ENCODE data around the gene VPREB3. TPM values are rescaled to one million over a fixed set of nuclear protein-coding genes. Genes with fewer than 3 reads are reported as not detected.
"Not testable (repeated sequence)": the region's sequence is repeated elsewhere in the genome, so short reads cannot be mapped to it uniquely, and the experiment has no call there.

The VPREB3 gene
- total RNA-seq, 1 experiment from 2014 or later = not detected

GRCh38 chr22:23742505-23743264 lies 11.5 kb downstream of the VPREB3 start:
- DNase-seq (ENCODE audit: low spot score) = no peak

GRCh38 chr22:23737696-23738095 lies 16.5 kb downstream of the VPREB3 start:
- no peak for DNase-seq (ENCODE audit: low spot score)

- DNase-seq (ENCODE audit: low spot score) = not testable (repeated sequence)
Observed at GRCh38 chr22:23728108-23728507, 26.1 kb downstream of the VPREB3 start.

- no peak for DNase-seq (ENCODE audit: low spot score)
Observed at GRCh38 chr22:23722724-23723123, 31.5 kb downstream of the VPREB3 start.

- no peak for DNase-seq (ENCODE audit: low spot score)
Observed at GRCh38 chr22:23722160-23722559, 32.1 kb downstream of the VPREB3 start.

GRCh38 chr22:23720855-23721254 lies 33.4 kb downstream of the VPREB3 start:
- no peak for DNase-seq (ENCODE audit: low spot score)

GRCh38 chr22:23718371-23719165 lies 35.7 kb downstream of the VPREB3 start:
- no peak for DNase-seq (ENCODE audit: low spot score)

- DNase-seq (ENCODE audit: low spot score) = peak; percentile 68
Observed at GRCh38 chr22:23716811-23717801, 37.1 kb downstream of the VPREB3 start.

- no peak for DNase-seq (ENCODE audit: low spot score)
Observed at GRCh38 chr22:23715806-23716375, 38.3 kb downstream of the VPREB3 start.

GRCh38 chr22:23714596-23715578 lies 39.3 kb downstream of the VPREB3 start:
- no peak for DNase-seq (ENCODE audit: low spot score)

- DNase-seq (ENCODE audit: low spot score) = no peak
Observed at GRCh38 chr22:23713696-23714595, 40.3 kb downstream of the VPREB3 start.

- DNase-seq (ENCODE audit: low spot score) = no peak
Observed at GRCh38 chr22:23712256-23712655, 42.0 kb downstream of the VPREB3 start.

GRCh38 chr22:23709107-23709506 lies 45.1 kb downstream of the VPREB3 start:
- DNase-seq (ENCODE audit: low spot score) = no peak

- no peak for DNase-seq (ENCODE audit: low spot score)
Observed at GRCh38 chr22:23708270-23708669, 46.0 kb downstream of the VPREB3 start.

- DNase-seq (ENCODE audit: low spot score) = no peak
Observed at GRCh38 chr22:23705358-23705757, 48.9 kb downstream of the VPREB3 start.

- no peak for DNase-seq (ENCODE audit: low spot score)
Observed at GRCh38 chr22:23704829-23705228, 49.4 kb downstream of the VPREB3 start.

- DNase-seq (ENCODE audit: low spot score) = no peak
Observed at GRCh38 chr22:23704062-23704461, 50.2 kb downstream of the VPREB3 start.

Measured in H4 (cell line).